Stimulated activated CD8-positive, alpha-beta memory T cell treated with anti-CD3 and anti-CD28 coated beads, Interleukin-2, amount 100 ng/mL, for 48 hours (primary cell): ENCODE data around the gene GPC3.
"Not testable (repeated sequence)": the region's sequence is repeated elsewhere in the genome, so short reads cannot be mapped to it uniquely, and the experiment has no call there.

Experiments used
- DNase-seq, 2 donors: peaks; one replicate each; pipeline ENCODE4 v3.0.0-alpha.2; 2020; ENCODE audit warnings: low read depth in 2 of 2

GPC3 gene

GRCh38 chrX:133650239-133650638 lies 335.2 kb downstream of the GPC3 start:
- DNase-seq: no peak

GRCh38 chrX:133649651-133650050 lies 335.7 kb downstream of the GPC3 start:
- DNase-seq: no peak

- DNase-seq: no peak
These were observed 336.8 kb downstream of the GPC3 start for GRCh38 chrX:133648594-133648993.

- no peak for DNase-seq
These were observed 338.7 kb downstream of the GPC3 start for GRCh38 chrX:133646719-133647116.

DNA sequence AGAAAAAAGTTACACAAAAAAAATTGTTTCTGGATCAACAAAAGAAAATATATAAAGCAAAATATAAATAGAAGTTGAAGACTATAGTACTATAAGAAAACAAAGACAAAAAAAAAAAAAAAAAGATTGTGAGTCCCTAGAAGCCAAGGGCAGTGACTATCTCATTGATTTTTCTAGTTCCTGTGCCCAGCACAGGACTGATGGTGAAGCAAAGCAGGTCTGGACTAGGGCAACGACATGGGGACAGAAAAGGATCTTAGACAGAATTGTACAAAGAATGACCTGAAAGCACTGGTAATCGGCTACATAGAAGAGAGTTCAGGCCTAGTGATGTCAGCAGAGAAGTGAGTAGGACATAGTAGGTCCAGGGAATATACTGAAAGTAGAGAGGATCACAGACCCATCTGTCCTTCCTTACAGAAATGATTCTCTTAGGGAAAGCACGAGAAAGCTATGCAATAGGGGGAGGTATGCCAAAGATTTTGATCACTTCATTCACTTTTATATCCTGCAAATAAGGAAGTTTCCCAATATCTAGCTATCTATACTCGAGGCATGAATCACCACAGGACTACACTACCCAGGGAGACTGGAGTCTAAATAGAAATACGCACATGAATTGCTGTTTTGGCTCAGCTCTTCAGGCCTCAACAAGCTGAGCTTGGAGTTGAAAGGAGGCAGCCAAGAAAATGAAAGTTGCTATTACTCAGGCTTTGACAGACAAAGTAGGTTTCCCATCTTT lies 339.2 kb downstream of the GPC3 start:
- DNase-seq: no peak

GRCh38 chrX:133645256-133645655 lies 340.1 kb downstream of the GPC3 start:
- DNase-seq: no peak

DNA sequence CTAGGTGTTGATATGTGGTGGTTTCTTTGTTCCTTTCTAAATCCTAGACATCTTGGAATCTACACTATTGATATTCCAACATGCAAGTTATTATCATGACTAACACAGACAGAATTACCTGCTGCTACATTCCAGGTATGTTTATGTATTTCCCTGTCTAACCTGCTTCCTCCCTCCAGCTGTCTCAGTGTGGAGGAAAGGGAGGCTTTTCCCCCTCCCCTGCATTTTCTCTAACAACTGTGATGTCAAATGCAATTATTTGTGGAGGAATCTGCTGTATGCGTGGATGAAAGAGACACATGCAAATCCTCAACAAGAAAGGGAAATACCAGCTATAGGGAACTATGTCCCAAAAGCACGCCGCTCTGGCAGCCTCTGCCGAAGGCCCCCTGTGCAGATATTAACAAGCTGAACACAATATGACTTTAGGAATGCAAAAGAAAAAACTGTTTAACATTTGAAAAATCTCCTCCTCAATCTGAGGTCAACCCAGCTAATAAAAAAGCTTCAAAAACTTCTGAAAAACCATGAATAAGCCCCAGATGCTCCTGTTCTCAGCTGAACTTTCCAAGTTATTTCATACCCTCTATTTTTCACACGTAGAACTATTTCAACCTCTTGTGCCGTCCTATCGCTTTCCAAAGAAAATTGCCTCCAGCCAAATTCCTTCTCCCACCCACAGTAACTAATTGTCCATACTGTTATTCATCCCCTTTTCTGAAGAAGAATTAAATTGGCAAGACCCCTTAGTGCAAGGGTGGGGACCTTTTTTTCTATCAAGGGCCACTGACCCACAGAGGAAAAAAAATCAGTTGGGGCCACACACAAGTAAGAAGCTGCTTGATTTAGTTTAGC lies 345.0 kb downstream of the GPC3 start:
- no peak for DNase-seq

GRCh38 chrX:133639726-133640125 lies 345.7 kb downstream of the GPC3 start:
- DNase-seq: no peak

DNA sequence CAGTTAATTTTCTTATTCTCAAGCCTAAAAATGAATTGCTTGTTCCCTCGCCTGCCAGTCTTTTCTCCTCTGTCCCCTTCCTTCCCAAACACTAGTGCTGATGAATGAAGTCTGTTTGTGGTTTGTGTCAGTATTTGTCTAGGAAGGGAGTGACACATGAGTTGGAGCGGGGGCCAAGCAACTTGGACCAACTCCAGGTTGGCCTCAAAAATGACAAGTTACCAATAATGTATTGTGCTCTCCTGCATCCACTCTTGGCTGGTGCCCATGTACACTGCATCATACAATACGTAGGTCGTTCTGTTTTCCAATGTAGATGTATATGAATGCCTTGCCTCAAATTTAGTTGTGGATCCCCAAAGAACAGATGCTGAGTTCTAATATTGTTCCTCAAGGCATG lies 347.1 kb downstream of the GPC3 start:
- DNase-seq: no peak

DNA sequence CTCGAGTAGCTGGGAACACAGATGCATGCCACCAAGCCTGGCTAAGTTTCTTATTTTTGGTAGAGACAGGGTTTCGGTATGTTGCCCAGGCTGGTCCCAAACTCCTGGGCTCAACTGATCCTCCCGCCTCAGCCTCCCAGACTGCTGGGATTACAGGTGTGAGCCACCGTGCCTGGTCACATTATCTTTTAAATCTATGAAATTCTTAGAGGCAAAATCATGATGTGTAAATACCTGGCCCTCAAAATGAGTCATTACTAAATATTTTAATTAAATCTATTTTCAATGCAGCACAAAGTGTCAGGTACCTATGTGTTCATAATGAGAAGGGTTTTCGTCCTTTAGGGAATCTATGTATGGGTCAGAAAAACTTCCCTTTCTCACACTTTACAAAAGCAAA lies 347.6 kb downstream of the GPC3 start:
- no peak for DNase-seq

GRCh38 chrX:133636009-133636408 lies 349.4 kb downstream of the GPC3 start:
- no peak for DNase-seq

GRCh38 chrX:133634416-133634815 lies 351.0 kb downstream of the GPC3 start:
- no peak for DNase-seq

DNA sequence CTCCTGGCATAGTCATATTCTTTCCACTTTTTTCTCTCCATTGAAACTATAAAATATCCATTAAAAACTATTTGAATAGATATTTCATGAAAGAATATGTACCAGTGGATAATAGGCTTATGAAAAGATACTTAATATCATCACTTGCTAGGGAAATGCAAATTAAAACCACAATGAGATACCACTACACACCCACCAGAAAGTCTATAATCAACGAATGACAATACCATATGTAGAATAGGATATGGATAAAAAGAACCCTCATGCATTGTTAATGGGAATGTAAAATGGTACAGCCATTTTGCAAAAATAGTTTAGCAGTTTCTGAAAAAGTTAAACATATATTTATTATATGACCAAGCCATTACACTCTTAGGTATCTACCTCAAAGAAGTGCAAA lies 351.4 kb downstream of the GPC3 start:
- no peak for DNase-seq

- DNase-seq: no peak
These were observed 352.2 kb downstream of the GPC3 start for GRCh38 chrX:133633162-133633561.

DNA sequence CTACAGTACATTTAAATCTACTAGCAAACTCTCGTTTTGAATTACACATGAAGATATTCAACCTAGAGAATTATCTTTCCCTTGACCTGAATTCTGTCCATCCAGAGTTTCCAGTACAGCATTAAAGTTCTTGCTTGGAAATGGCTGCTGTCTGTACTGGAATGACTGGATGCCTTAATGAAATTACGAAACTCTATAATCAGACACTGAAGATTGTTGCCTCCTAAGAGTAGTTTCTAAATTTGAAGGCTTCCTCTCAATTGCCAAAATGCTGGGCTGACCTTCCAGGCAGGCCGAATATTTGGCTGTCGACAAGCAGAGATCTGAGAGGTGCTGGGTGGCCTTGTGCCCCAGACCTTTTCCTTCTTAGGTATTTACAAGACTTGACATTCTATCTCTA lies 355.0 kb downstream of the GPC3 start:
- no peak for DNase-seq

DNA sequence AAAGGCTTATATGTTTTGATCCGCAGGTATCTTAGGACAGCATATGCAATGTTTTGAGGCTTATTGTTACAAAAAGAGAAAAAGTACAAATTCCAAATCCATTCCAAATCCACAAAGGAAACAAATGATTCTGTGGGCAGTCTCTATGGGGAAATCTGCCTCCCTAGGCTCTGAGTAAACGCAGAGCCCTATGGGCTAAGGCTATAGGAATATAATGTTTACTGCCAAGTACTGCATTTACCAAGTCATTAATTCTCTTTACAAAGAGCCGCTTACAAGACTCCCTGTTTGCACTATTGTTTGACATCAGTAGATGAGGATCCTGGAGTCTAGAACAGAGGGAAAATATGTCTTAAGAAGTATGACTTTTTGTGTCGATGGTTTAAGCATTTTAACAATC lies 357.7 kb downstream of the GPC3 start:
- no peak for DNase-seq

- not testable (repeated sequence) for DNase-seq
These were observed 364.0 kb downstream of the GPC3 start for GRCh38 chrX:133621384-133621783.

- no peak for DNase-seq
These were observed 373.7 kb downstream of the GPC3 start for GRCh38 chrX:133611676-133612075.

GRCh38 chrX:133610056-133610455 lies 375.3 kb downstream of the GPC3 start:
- no peak for DNase-seq

- no peak for DNase-seq
These were observed 376.2 kb downstream of the GPC3 start for GRCh38 chrX:133609166-133609565.

DNA sequence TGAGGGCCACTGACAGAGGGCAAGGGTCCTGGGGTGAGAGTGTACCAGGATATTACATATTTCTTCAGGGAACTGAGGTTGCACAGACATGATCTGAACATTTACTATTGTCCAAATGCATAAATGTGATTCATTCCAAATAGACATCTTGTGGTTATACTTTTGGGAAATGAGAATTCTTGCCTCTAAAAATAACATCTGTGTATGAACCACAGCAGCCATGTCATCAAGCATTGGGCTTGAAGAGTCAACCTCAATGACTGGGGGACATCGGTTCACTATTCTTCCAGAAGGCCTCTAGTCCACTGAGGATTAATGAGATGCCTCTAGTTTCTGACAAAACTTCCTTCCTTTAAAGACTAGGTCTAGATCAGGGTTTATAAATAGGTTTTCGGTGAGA lies 377.0 kb downstream of the GPC3 start:
- no peak for DNase-seq

- no peak for DNase-seq
These were observed 377.7 kb downstream of the GPC3 start for GRCh38 chrX:133607419-133608348.
